Uterus (tissue), 4 donors: Measurements from ENCODE around the gene PI4K2B. TPM values are rescaled to one million over a fixed set of nuclear protein-coding genes. Genes with fewer than 3 reads are reported as not detected.

Source experiments
- DNase-seq, 2 donors: peaks; one replicate each; pipeline ENCODE4 v3.0.0-alpha.2; 2019 to 2020
- H3K27ac ChIP-seq, 2 donors: fragments of 200-600 bp; sonication (generic); 1 replicate in 1 of 2; 2 replicates in 1 of 2; pipeline ENCODE4 v1.5.1; 2016 to 2018
- H3K27me3 ChIP-seq, 2 donors: fragments of 200-600 bp; sonication (generic); one replicate each; pipeline ENCODE4 v1.5.1; 2018 to 2019; ENCODE audit warnings: control low read depth in 1 of 2
- H3K36me3 ChIP-seq, 2 donors: fragments of 200-600 bp; sonication (generic); one replicate each; pipeline ENCODE4 v1.5.1; 2019; ENCODE audit warnings: control low read depth in 1 of 2
- H3K4me1 ChIP-seq, 2 donors: fragments of 200-600 bp; sonication (generic); one replicate each; pipeline ENCODE4 v1.5.1; 2018 to 2019; ENCODE audit warnings: control low read depth in 1 of 2
- H3K4me3 ChIP-seq, 2 donors: fragments of 200-600 bp; sonication (generic); 1 replicate in 1 of 2; 2 replicates in 1 of 2; pipeline ENCODE4 v1.5.1; 2018 to 2019; ENCODE audit warnings: mild to moderate bottlenecking in 1 of 2
- H3K9me3 ChIP-seq, 2 donors: fragments of 200-600 bp; sonication (generic); one replicate each; pipeline ENCODE4 v1.5.1; 2019; ENCODE audit warnings: control low read depth in 1 of 2
- POLR2A ChIP-seq, 2 donors: fragments of 450-650 bp; IDR thresholded peaks; one replicate each; pipeline ENCODE4 v1.6.1; 2016; ENCODE audit warnings: antibody characterized with exemption in 2 of 2, mild to moderate bottlenecking in 1 of 2, moderate library complexity in 1 of 2
- intact Hi-C: fragments of 100-400 bp; cut with DNase I; formaldehyde crosslinking; loops from one replicate; pipeline ENCODE4 v1.15.1; 2023; ENCODE audit warnings: low total_unique reads
- total RNA-seq, 4 donors: library from RNA; depleted of rRNA in 3 of 4; stranded (reverse); fragments of >200 nt in 3 of 4; gene quantifications; one replicate each; pipeline versions ENCODE4 v1.1.0 to v1.2.4, GENCODE V29; 2014 to 2023
- TF ChIP-seq, protein P1 (sequence below), 4 experiments: fragments of 200-600 bp in 2 of 4; fragments of 450-650 bp in 2 of 4; sonication (generic) in 2 of 4; IDR thresholded peaks; one replicate each; pipeline ENCODE4 v1.5.1; 2016 to 2019; ENCODE audit warnings: antibody characterized with exemption in 4 of 4, mild to moderate bottlenecking in 2 of 4, moderate library complexity in 1 of 4
- donor health status: DM: yes; HTN: yes; CAD: no.

PI4K2B gene
- total RNA-seq, 4 donors from 2014 or later: 2.8 to 27.4 (median 18.2) TPM

DNA sequence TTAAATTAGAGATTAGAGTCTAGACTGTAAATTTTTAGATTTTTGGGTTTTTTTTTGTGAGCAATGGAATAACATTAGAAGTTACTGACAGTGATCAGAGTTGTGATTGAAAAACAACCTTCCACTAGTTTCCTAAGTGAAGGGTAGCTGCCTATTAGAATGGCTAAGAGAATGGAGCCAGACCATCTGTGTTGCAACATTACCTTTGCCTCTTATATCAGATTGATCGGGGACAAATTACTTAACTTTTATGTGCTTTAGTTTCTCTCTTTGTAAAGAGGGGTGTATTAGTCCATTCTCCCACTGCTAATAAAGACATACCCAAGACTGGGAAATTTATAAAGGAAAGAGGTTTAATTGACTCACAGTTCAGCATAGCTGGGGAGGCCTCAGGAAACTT, 12.5 kb upstream of the PI4K2B start:
- Histone ChIP-seq H3K27me3 (no peaks in the 10 kb centered on the region), H3K36me3 (no peaks in the 10 kb centered on the region), H3K27ac (no peak overlapping the region), H3K9me3 (peaks cover 0 to 23% of the 10 kb centered on the region in 2 donors), H3K4me3 (no peak overlapping the region), H3K4me1 (no peaks in the 10 kb centered on the region)
- no peak for TF ChIP-seq POLR2A (IDR thresholded peaks at IDR 0.05)
- TF ChIP-seq, protein P1, sequence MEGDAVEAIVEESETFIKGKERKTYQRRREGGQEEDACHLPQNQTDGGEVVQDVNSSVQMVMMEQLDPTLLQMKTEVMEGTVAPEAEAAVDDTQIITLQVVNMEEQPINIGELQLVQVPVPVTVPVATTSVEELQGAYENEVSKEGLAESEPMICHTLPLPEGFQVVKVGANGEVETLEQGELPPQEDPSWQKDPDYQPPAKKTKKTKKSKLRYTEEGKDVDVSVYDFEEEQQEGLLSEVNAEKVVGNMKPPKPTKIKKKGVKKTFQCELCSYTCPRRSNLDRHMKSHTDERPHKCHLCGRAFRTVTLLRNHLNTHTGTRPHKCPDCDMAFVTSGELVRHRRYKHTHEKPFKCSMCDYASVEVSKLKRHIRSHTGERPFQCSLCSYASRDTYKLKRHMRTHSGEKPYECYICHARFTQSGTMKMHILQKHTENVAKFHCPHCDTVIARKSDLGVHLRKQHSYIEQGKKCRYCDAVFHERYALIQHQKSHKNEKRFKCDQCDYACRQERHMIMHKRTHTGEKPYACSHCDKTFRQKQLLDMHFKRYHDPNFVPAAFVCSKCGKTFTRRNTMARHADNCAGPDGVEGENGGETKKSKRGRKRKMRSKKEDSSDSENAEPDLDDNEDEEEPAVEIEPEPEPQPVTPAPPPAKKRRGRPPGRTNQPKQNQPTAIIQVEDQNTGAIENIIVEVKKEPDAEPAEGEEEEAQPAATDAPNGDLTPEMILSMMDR (IDR thresholded peaks at IDR 0.05): no peak
- intact Hi-C loops: no loop called here
- DNase-seq: no peak

DNA sequence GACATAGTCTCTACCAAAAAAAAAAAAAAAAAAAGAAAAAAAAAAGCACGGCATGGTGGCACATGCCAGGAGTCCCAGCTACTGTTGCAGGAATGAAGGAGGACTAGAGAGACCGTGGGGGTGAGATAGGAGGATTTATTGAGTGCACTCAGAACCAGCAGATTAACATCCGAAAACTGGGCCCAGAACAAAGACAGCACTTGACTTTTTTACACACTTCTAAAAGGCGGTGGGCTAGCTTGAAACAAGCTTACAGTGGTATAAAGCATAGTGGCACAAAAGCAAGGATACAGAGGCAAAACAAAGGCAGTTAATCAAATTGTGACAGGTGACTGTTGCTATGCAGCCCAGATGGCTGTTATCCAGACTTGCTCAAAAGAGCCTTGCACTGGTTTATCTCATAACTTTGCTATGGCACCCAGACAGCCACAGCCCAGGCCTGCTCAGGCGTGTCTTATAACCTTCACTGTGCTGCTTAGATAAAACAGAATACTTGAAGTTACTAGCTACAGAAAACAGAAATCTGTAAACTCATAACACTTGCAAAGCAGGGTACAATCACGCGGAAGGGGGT, 9.9 kb upstream of the PI4K2B start:
- Histone ChIP-seq H3K4me3 (no peak overlapping the region), H3K9me3 (peaks cover 0 to 23% of the 10 kb centered on the region in 2 donors)

DNA sequence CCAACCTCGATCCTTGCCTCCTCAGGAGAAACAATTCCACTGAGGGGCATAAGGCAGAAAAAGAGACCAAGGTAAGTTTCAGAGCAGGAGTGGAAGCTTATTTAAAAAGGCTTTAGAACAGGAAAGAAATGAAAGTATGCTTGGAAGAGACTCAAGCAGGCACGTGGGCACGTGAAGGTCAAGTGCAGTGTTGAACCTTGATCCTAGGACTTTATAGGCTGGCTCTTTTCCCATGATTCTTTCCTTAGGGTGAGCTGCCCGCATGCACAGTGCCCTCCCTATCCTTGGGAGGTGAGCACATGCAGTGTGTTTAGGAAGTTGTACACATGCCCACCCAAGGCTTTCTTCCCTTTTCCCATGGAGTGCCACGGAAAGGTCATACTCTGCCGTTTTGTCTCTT, 4.0 kb upstream of the PI4K2B start:
- H3K27me3 ChIP-seq: no peaks in the 10 kb centered on the region
- H3K9me3 ChIP-seq: peaks cover 0 to 2% of the 10 kb centered on the region in 2 donors
- intact Hi-C loops: no loop called here
- H3K27ac ChIP-seq: no peak overlapping the region
- H3K4me3 ChIP-seq: no peak overlapping the region
- no peaks in the 10 kb centered on the region for H3K36me3 ChIP-seq
- no peaks in the 10 kb centered on the region for H3K4me1 ChIP-seq
- TF ChIP-seq POLR2A (IDR thresholded peaks at IDR 0.05): no peak
- TF ChIP-seq, protein P1 (IDR thresholded peaks at IDR 0.05): no peak
- DNase-seq: no peak

More for the DNA sequence above, 9.9 kb upstream of the PI4K2B start:
- Histone ChIP-seq H3K36me3 (no peaks in the 10 kb centered on the region), H3K27ac (no peak overlapping the region), H3K27me3 (no peaks in the 10 kb centered on the region), H3K4me1 (no peaks in the 10 kb centered on the region)
- intact Hi-C loops: no loop called here
- no peak for DNase-seq
- TF ChIP-seq, protein P1 (IDR thresholded peaks at IDR 0.05): no peak
- no peak for TF ChIP-seq POLR2A (IDR thresholded peaks at IDR 0.05)

DNA sequence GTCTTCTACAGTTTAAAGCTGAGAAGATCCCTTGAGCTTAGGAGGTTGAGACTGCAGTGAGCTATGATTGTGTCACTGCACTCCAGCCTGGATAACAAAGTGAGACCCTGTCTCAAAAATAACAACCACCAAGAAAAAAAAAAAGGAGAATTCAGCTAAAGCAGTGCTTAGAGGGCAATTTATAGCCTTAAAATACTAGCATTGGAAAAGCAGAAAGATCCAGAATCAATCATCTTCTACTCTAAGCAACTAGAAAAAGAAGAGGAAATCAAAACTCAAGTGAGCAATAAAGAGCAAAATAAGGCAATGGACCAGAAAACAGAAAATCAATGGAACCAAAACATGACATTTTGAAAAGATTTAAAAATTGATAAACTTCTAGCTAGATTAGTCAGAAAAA, 639 bp upstream of the PI4K2B start:
- Histone ChIP-seq H3K4me3 (peak overlapping the region in 1 of 2 donors; percentile 85), H3K36me3 (no peaks in the 10 kb centered on the region), H3K9me3 (no peaks in the 10 kb centered on the region), H3K4me1 (peaks cover 0 to 5% of the 10 kb centered on the region in 2 donors), H3K27me3 (no peaks in the 10 kb centered on the region), H3K27ac (peak overlapping the region; percentile 92 to 98)
- TF ChIP-seq POLR2A (IDR thresholded peaks at IDR 0.05): no peak
- TF ChIP-seq, protein P1 (IDR thresholded peaks at IDR 0.05): no peak
- no peak for DNase-seq
- intact Hi-C loops: no loop called here

DNA sequence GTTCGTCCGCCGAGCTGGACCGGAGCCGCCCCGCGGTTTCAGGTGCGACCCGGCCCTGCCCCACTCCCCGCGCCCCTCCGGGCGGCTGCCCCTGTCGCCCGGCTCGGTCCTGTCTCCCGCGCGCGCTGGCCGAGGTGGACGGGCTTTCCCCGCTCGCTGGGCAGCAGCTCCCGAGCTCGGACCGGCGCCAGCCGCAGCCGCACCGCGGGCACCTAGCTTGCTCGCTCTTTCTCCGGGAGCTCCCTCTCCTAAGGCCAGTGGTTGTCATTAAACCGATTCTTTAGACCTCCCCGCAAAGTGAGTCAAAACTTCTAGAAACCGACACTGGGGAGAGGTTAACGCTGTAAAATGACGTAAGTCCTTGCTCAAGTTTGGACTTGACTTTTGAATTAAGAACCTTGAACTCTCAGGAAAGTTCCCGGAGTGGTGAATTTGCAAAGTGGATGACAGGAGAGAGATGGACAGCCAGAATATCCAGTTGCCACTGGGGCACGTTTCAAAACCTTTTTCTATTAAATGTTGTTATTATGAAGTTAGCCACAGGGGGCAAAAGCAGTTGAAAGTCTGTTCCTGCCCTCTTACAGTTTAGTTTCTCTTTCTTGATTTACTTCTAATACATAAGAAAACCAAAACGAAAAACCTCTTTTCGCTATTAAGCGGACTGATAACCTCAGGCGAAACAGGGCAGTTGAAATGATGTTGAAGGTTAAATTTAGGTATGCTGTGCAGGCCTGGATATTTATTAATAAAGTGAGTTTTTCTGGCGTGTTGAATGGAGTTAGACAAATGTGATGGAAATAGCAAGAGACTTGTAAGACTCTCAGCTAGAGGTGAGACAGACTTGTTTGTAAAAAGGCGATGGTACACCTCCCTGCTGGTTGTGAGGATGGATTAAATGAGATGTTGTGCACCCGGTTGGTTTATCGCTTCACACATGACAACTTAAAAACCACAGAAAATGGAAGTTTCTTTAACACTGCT, 847 bp downstream of the PI4K2B start:
- intact Hi-C loops: no loop called here
- Histone ChIP-seq H3K27me3 (no peaks in the 10 kb centered on the region), H3K4me3 (peak overlapping the region; percentile 62 to 85), H3K9me3 (no peaks in the 10 kb centered on the region), H3K27ac (peak overlapping the region; percentile 92 to 98), H3K36me3 (no peaks in the 10 kb centered on the region), H3K4me1 (peaks cover 0 to 5% of the 10 kb centered on the region in 2 donors)
- no peak for TF ChIP-seq POLR2A (IDR thresholded peaks at IDR 0.05)
- TF ChIP-seq, protein P1 (IDR thresholded peaks at IDR 0.05): peak; percentile 35 to 59 (median 48)
- peak; percentile 38 to 52 for DNase-seq
